ENCODE measurements around the gene SPR. TPM values are rescaled to one million over a fixed set of nuclear protein-coding genes. Genes with fewer than 3 reads are reported as not detected.

SPR gene
- total RNA-seq, 8 experiments from 2014 or later = 0.55 to 116 (median 2.6) TPM

- WGBS, 10 experiments = 0 to 13% (median 2%) methylated on average over 1 to 35 of the region's 48 CpGs
- in situ Hi-C loops (cut with MboI; ENCODE audit: low pct_unique_long_range_greater_than_20kb in 2 of 9, low sequenced_read_pairs in 9 of 9, unreplicated experiment in 9 of 9) = loop anchor here in 1 of 9 experiments (25.0 kb wide), 1 partner anchor 268 kb away; no protein-coding TSS in a partner anchor
- no peak for ATAC-seq (replicated peaks in 6 of 8)
- Histone ChIP-seq H3K4me3 (no peak overlapping the region), H3K4me1 (replicated peaks in 1 of 2) (peaks cover 12 to 26% of the 10 kb centered on the region in 2 donors), H3K27ac (no peak overlapping the region)
Observed at GRCh38 chr2:72919414-72920317, 32.5 kb downstream of the SPR start.

- peak in 2 of 8 experiments; percentile 14 to 18 for ATAC-seq (replicated peaks in 6 of 8)
- in situ Hi-C loops (cut with MboI; ENCODE audit: low pct_unique_long_range_greater_than_20kb in 2 of 9, low sequenced_read_pairs in 9 of 9, unreplicated experiment in 9 of 9) = loop anchor here in 1 of 9 experiments (25.0 kb wide), 1 partner anchor 267 kb away; no protein-coding TSS in a partner anchor
- Histone ChIP-seq H3K4me3 (peak overlapping the region in 2 of 5 donors; percentile 5), H3K27ac (no peak overlapping the region), H3K4me1 (replicated peaks in 1 of 2) (peaks cover 12 to 31% of the 10 kb centered on the region in 2 donors)
- 0 to 11% (median 1%) methylated on average over 5 to 27 of the region's 77 CpGs; no CpG with 5 or more reads in 5 of the 10 experiments for WGBS, 10 experiments
Observed at GRCh38 chr2:72920318-72921087, 33.3 kb downstream of the SPR start.

GRCh38 chr2:72921088-72921851 lies 34.1 kb downstream of the SPR start:
- Histone ChIP-seq H3K4me3 (no peak overlapping the region), H3K4me1 (replicated peaks in 1 of 2) (peaks cover 10 to 27% of the 10 kb centered on the region in 2 donors), H3K27ac (no peak overlapping the region)
- 0 to 60% (median 20%) methylated on average over 1 to 9 of the region's 15 CpGs; no CpG with 5 or more reads in 5 of the 10 experiments for WGBS, 10 experiments
- no peak for ATAC-seq (replicated peaks in 6 of 8)
- in situ Hi-C loops (cut with MboI; ENCODE audit: low pct_unique_long_range_greater_than_20kb in 2 of 9, low sequenced_read_pairs in 9 of 9, unreplicated experiment in 9 of 9) = loop anchor here in 1 of 9 experiments (25.0 kb wide), 1 partner anchor 266 kb away; no protein-coding TSS in a partner anchor

- ATAC-seq (replicated peaks in 6 of 8) = no peak
- Histone ChIP-seq H3K4me1 (replicated peaks in 1 of 2) (peaks cover 7 to 27% of the 10 kb centered on the region in 2 donors), H3K4me3 (no peak overlapping the region), H3K27ac (no peak overlapping the region)
- in situ Hi-C loops (cut with MboI; ENCODE audit: low pct_unique_long_range_greater_than_20kb in 2 of 9, low sequenced_read_pairs in 9 of 9, unreplicated experiment in 9 of 9) = loop anchor here in 1 of 9 experiments (25.0 kb wide), 1 partner anchor 265 kb away; no protein-coding TSS in a partner anchor
- WGBS, 10 experiments = 57 to 100% (median 60%) methylated on average over 1 of the region's 1 CpG; no CpG with 5 or more reads in 6 of the 10 experiments
Observed at GRCh38 chr2:72921853-72922252, 34.6 kb downstream of the SPR start.

GRCh38 chr2:72923833-72924352 lies 36.7 kb downstream of the SPR start:
- peaks cover 3 to 16% of the 10 kb centered on the region in 2 donors for H3K4me1 ChIP-seq (replicated peaks in 1 of 2)
- peak in 4 of 8 experiments; percentile 28 to 89 (median 62) for ATAC-seq (replicated peaks in 6 of 8)
- in situ Hi-C loops (cut with MboI; ENCODE audit: low pct_unique_long_range_greater_than_20kb in 2 of 9, low sequenced_read_pairs in 9 of 9, unreplicated experiment in 9 of 9) = loop anchor here in 1 of 9 experiments (25.0 kb wide), 1 partner anchor 263 kb away; no protein-coding TSS in a partner anchor
- H3K27ac ChIP-seq = no peak overlapping the region
- H3K4me3 ChIP-seq = no peak overlapping the region
- 0 to 13% (median 4%) methylated on average over 1 to 23 of the region's 36 CpGs; no CpG with 5 or more reads in 5 of the 10 experiments for WGBS, 10 experiments

GRCh38 chr2:72924353-72925240 lies 37.4 kb downstream of the SPR start:
- peaks cover 3 to 16% of the 10 kb centered on the region in 2 donors for H3K4me1 ChIP-seq (replicated peaks in 1 of 2)
- in situ Hi-C loops (cut with MboI; ENCODE audit: low pct_unique_long_range_greater_than_20kb in 2 of 9, low sequenced_read_pairs in 9 of 9, unreplicated experiment in 9 of 9) = loop anchor here in 1 of 9 experiments (25.0 kb wide), 1 partner anchor 263 kb away; no protein-coding TSS in a partner anchor
- H3K27ac ChIP-seq = no peak overlapping the region
- WGBS, 10 experiments = 0 to 24% (median 10%) methylated on average over 3 to 21 of the region's 61 CpGs; no CpG with 5 or more reads in 1 of the 10 experiments
- H3K4me3 ChIP-seq = peak overlapping the region in 2 of 5 donors; percentile 4 to 8
- ATAC-seq (replicated peaks in 6 of 8) = peak in 6 of 8 experiments; percentile 8 to 80 (median 76)

GRCh38 chr2:72925328-72925943 lies 38.2 kb downstream of the SPR start:
- H3K27ac ChIP-seq = no peak overlapping the region
- H3K4me3 ChIP-seq = no peak overlapping the region
- 0 to 14% (median 6%) methylated on average over 2 to 23 of the region's 26 CpGs; no CpG with 5 or more reads in 2 of the 10 experiments for WGBS, 10 experiments
- in situ Hi-C loops (cut with MboI; ENCODE audit: low pct_unique_long_range_greater_than_20kb in 2 of 9, low sequenced_read_pairs in 9 of 9, unreplicated experiment in 9 of 9) = no loop called here
- H3K4me1 ChIP-seq (replicated peaks in 1 of 2) = peaks cover under 1 to 11% of the 10 kb centered on the region in 2 donors
- no peak for ATAC-seq (replicated peaks in 6 of 8)

GRCh38 chr2:72926368-72926767 lies 39.2 kb downstream of the SPR start:
- in situ Hi-C loops (cut with MboI; ENCODE audit: low pct_unique_long_range_greater_than_20kb in 2 of 9, low sequenced_read_pairs in 9 of 9, unreplicated experiment in 9 of 9) = no loop called here
- Histone ChIP-seq H3K4me1 (replicated peaks in 1 of 2) (peaks cover 0 to 11% of the 10 kb centered on the region in 2 donors), H3K27ac (no peak overlapping the region), H3K4me3 (no peak overlapping the region)
- no peak for ATAC-seq (replicated peaks in 6 of 8)
- WGBS, 10 experiments = 0 to 29% (median 12%) methylated on average over 1 to 4 of the region's 4 CpGs; no CpG with 5 or more reads in 2 of the 10 experiments

GRCh38 chr2:72926811-72927465 lies 39.7 kb downstream of the SPR start:
- Histone ChIP-seq H3K27ac (no peak overlapping the region), H3K4me3 (no peak overlapping the region), H3K4me1 (replicated peaks in 1 of 2) (peaks cover 0 to 11% of the 10 kb centered on the region in 2 donors)
- ATAC-seq (replicated peaks in 6 of 8) = no peak
- in situ Hi-C loops (cut with MboI; ENCODE audit: low pct_unique_long_range_greater_than_20kb in 2 of 9, low sequenced_read_pairs in 9 of 9, unreplicated experiment in 9 of 9) = no loop called here
- WGBS, 10 experiments = 20 to 74% (median 55%) methylated on average over 2 to 6 of the region's 6 CpGs

GRCh38 chr2:72927619-72928550 lies 40.7 kb downstream of the SPR start:
- ATAC-seq (replicated peaks in 6 of 8) = no peak
- in situ Hi-C loops (cut with MboI; ENCODE audit: low pct_unique_long_range_greater_than_20kb in 2 of 9, low sequenced_read_pairs in 9 of 9, unreplicated experiment in 9 of 9) = no loop called here
- H3K4me1 ChIP-seq (replicated peaks in 1 of 2) = peaks cover 0 to 11% of the 10 kb centered on the region in 2 donors

More at GRCh38 chr2:72927619-72928550, 40.7 kb downstream of the SPR start:
- H3K27ac ChIP-seq = no peak overlapping the region
- H3K4me3 ChIP-seq = no peak overlapping the region
- WGBS, 10 experiments = 38 to 80% (median 68%) methylated on average over 1 to 8 of the region's 8 CpGs; no CpG with 5 or more reads in 1 of the 10 experiments
